ENCODE measurements around the gene HTRA1.

GRCh38 chr10:122459561-122460273, 1.6 kb upstream of the HTRA1 start:
- TF ChIP-seq CTCF (IDR thresholded peaks at IDR 0.05) (no peak), POLR2A (IDR thresholded peaks at IDR 0.05) (no peak)

All from breast epithelium (tissue), 3 donors.